Activated naive CD4-positive, alpha-beta T cell treated with Interleukin-2 at 50 U/mL for 16 hours (primary cell): ENCODE results near the gene ELFN2.
"Not testable (repeated sequence)": the region's sequence is repeated elsewhere in the genome, so short reads cannot be mapped to it uniquely, and the experiment has no call there.

Experiments
- DNase-seq: peaks from one replicate; pipeline ENCODE4 v3.0.0-alpha.2; 2020

ELFN2 gene

DNA sequence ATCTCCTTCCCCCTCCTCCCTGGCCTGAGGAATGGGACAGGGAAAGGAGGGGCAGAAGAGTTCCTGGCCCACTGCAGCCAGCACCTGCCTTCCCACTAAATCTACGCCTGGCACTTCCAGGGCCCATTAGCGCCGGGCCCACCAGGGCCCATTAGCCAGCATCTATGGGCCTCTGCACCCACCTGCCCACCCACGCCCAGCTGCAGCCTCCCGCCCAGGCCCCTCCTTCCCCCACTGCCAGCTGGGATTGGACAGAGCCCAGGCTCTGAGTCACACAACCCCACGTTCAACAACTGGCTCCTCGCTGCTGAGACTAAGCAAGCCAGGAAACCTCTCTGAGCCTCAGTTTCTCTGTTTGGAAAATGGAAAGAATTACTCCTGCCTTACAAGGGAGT, 96.2 kb downstream of the ELFN2 start:
- no peak for DNase-seq

DNA sequence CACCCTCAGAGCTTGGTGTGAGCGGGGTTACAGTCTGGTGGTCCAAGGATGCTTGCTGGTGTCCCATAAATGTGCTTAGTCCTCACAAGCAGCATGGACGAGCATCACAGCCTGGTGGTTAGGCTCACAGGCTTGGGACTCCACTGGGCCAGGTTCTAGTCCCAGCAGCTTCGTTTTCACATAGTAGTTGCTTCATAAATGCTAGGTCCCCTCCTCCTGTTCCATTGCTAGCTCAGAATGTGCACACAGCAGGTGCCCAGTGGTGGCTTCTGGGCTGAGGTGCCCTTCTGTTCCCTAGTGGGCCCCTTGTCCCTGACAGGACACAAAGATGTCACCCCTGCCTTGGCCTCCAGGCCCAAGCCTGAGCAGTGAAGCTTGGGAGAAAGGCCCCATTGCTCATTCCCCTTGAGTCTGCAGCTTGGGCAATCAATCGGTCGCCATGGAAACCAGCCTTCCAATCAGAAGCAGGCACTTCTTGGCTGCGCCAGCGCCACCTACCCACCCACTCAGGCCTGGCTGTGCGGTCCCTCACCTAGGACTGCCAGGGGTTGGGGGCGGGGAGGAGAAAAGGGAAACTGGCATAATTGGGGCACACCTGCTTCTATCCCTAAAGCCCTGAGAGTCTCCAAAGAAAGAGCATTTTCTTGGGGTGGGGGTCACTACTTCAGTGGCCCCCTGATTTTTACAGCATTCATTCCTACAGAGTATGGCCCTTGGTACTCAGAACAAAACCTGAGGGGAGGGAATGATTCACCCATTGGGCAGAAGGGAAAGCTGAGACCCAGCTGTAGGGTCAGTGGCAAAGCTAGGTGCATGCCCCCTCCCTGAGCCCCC, 96.9 kb downstream of the ELFN2 start:
- DNase-seq: peak; percentile 38

DNA sequence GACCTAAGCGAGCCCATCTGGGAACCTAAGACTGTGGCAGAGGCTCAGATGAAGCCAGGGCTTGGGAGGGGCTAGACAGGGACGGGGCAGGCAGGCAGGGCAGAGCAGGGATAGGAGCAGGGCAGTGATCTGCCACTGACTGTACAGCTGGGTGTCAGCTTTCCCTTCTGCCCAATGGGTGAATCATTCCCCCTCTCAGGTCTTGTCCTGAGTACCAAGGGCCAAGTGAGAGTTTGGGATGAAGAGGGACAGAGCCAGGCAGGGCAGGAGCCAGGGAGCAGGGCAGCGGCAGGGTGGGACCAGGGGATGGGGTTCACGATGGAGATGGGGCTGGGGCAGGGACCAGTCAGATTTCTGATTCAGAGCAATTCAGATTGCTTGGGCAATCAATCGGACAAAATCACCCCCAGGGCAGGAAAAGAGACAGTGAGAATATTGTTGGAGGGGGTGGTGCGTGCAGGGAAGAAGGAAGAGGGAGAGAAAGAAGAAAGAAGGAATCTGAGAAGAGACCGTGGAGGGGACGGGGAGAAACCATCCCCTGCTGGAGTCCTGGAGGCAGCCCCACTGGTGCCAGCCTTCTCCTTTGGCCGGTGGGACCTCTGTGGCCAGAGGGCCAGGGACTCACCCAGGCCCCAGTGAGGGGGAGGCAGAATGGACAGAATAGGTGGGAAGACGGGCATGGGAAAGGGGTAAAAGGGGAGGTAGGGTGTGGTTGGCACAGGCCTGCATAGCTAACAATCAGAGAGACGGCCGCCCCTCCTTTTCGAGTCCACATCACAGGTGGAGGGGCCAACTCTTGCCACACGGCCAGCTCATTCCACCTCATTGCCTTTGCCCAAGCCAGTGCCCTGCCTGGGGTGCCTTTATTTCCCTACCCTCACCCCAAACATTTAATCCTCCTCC, 97.8 kb downstream of the ELFN2 start:
- no peak for DNase-seq

DNA sequence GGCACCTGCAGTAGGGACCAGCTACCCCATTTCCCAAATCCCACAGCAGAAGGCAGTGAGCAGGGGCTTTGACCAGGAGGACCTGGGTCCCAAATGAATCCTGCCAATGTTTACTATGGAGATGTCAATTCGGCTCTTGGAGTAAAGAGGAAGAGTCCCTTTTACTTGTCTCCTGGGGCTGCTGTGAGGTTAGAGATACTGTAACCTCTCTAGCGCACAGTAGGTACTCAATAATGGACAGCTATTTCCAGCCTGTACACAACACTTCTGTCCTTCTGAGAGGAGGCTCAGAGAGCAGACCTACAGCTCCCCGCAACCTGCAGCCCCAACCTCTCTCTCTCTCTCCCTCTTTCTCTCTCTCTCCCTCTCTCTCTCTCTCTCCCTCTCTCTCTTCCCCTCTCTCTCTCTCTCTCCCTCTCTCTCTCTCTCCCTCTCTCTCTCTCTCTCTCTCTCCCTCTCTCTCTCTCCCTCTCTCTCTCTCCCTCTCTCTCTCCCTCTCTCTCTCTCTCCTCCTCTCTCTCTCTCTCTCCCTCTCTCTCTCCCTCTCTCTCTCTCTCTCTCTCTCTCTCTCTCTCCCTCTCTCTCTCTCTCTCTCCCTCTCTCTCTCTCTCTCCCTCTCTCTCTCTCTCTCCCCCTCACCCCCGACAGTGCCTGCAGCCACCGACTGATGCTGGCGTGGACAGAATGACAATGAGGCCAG, 98.6 kb downstream of the ELFN2 start:
- DNase-seq: not testable (repeated sequence)

DNA sequence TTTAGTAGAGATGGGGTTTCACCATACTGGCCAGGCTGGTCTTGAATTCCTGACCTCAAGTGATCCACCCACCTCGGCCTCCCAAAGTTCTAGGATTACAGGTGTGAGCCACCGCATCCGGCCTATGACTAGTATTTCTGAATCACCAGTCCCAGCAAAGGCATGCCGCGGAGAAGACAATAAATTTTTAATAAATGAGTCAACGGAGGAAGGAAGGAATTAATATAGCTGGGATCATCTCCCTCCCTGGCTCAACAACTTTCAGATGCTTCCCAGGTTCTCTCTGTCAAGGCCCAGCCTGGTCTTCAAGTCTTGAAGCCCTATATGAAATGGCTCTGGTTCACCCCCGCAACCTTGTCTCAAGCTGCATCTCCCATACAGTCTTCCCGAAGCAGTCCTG, 99.3 kb downstream of the ELFN2 start:
- DNase-seq: no peak

DNA sequence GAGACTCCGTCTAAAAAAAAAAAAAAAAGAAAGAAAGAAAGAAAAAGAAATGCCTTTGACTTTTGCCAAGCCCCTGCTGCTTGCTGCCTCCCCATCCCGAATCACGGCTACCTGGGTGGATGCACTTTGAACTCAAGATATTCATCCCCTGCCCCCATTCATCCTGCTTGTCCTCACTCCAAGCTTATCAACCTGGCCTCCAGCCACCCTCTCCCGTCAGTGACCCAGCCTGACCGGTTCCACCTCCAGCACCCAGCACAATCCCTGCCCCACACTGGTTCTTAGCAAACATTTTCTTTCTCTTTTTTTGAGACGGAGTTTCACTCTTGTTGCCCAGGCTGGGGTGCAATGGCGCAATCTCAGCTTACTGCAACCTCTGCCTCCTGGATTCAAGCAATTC, 100.6 kb downstream of the ELFN2 start:
- DNase-seq: no peak

DNA sequence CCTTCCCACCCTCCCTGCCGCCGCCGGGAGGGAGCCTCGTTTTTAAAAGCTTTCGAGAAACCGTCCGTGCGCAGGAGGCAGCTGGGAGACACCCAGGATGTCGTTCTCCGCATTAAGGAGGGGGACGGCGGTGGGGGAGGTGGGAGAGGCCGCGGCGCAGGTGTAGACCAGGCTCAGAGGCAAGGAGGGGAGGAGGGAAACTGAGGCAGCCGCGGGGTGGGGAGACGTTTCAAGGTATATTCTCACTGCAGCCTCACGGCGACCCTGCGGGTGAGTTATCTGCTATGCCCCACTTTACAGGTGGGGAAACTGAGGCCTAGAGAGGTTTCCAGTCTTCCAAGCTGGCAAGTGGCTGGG, 102.3 kb downstream of the ELFN2 start:
- DNase-seq: no peak

DNA sequence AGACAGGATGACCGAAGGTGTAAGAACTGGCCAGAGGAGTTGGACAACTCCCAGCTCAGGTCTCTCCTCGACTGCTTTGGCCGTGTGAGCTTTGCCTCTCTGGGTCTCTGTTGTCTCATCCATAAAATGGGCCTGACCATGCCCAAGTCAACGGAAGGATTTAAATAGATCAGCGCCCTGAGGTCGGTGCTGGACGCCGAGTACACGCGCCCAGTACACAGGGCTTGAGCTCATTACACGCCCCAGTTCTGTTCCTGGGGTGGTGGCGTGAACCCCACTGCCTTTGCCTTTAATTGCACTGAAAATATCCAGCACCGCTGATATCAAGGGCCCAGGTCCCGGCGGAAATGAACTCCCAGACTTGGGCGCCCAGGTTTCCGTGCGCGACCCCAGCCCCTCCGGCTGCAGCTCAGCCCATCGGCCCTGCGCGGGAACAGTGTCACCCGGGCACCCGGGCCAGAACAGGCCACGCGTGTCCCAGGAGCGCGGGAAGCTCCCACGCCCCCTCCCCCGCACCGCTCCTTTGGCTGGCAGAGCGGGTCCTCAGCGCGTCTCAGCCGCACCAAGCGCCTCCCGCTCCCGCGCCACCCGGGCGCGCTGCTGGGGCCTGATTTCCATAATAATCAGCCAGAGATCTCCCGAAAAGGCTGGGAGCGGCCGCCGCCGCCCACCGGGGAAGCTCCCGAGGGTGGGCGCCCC, 102.8 kb downstream of the ELFN2 start:
- no peak for DNase-seq

DNA sequence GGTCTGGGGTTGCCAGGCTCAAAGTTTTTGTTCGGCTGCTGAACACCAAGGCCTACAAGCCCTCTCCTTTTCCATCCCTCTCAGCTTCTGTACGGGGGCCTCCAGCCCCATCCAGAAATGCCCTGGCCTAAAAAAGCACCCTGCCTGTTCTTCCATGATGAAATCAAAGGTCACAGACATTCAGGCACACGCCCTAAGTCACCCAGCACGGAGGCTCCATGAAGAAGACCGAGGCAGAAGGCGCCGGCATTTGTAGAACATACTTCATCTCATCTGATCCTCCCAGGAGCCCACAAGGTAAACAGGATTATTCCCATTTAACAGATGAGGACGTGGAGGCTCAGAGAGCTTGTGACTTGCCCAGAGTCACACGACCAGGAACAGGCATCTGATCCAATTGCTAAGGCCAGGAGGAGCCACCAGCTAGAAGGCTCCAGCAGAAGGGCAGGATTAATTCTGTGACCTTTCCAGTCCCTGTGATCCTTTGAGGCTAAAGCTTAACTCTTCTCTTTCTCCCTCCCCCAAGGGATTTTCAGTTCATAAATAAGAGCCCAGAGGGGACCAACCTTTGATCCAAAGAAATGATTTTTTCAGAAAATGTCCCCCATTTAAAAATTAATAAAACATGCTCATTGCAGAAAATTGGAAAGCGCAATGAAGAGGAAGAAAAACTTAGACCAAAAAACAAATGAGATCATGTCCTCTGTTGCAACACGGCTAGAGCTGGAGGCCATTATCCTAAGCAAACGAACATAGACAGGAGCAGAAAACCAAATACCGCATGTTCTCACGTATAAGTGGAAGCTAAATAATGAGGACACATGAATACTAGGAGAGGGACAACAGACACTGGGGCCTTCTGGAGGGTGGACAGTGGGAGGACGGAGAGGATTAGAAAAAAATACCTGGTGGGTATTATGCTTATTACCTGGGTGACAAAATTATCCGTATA, 106.3 kb downstream of the ELFN2 start:
- DNase-seq: no peak

DNA sequence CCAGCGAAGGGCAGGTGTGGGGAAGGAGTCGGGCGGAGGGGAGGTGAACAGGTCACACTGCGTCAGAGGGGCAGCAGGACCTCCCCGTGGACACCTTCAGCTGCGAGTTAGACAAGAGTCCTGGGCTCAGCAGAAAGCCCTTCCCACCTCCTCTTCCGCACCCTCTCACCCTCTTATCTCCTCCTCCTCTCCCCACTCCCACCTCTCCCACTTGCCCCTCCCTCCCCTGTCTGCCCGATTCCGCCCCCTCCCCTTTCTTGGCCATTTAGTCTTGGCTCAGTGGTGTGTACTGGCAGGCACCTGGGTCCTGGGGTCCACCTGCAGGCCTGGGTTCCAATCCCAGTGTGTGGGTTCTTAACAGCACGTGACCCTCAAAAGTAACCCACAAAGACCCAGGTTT, 107.8 kb downstream of the ELFN2 start:
- DNase-seq: no peak

DNA sequence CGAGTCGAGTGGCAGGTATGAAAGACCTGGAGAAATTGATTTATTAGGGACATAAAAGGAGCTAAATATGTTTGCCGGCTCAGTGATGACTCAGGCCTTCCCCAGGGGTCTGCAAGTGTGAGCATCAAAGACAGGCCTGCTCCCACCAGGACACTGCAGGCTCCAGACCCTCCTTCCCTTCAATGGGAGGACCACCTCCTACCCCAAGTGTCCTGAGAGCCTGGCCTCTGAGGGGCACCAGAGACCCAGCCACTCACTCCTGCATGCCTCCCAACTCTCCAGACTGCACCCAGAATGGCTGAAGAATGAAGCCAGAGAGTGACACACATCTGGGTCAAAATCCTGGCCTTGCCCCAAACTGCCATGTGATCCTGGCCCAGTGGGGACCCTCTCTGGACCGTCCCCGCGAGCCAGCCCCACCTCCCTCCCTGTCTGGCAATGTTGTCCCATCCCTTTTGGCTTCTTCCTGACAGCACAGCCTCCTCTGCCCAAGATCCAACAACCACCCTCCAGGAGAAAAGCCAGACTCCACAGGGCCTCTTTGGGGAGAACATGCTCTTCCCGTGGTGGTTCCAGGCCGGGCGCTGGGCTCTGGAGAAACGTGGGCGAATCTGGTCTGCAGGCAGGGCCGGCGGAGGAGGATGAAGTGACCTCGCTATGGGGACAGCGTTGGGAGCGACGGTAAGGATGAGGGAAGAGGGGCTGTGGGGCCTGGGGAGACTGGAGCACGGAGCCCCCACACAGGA, 108.7 kb downstream of the ELFN2 start:
- DNase-seq: no peak
